IMR-90 (cell line): ENCODE results near the gene PROM2. TPM values are rescaled to one million over a fixed set of nuclear protein-coding genes. Genes with fewer than 3 reads are reported as not detected.

Source experiments
- ATAC-seq: fragments of 200-7000 bp; cut with Tn5 transposase; 2 replicates; pipeline ENCODE4 v1.9.1; 2020; ENCODE audit warnings: low read depth, mild to moderate bottlenecking, moderate library complexity
- BruUV-seq: library from RNA; stranded (reverse); fragments of 400-500 nt; replicated peaks from 2 replicates; lab custom pipeline; 2021; lab: Mats Ljungman, UMichigan
- CTCF ChIA-PET: fragments of 300-600 bp; formaldehyde crosslinking; extraction: SDS; loops from one replicate; lab custom pipeline; 2021; ENCODE audit warnings: antibody characterized with exemption; lab: Yijun Ruan, JAX
- POLR2A ChIA-PET: fragments of 300-600 bp; sonication (Branson Sonifier 250); formaldehyde crosslinking; loops from one replicate; lab custom pipeline; 2022; ENCODE audit warnings: antibody characterized with exemption; ENCODE audit not compliant: unreplicated experiment; lab: Charles Lee
- DNase-seq: peaks from one replicate; pipeline ENCODE4 v3.0.0; 2013
- H2AFZ ChIP-seq: replicated peaks from 2 replicates; pipeline ENCODE3; 2013; ENCODE audit warnings: low read length, mild to moderate bottlenecking; ENCODE audit not compliant: poor library complexity
- H2AK5ac ChIP-seq: 2 replicates; pipeline ENCODE4 v1.6.1; 2013; ENCODE audit warnings: low read depth, low read length, inconsistent platforms
- H2AK9ac ChIP-seq: replicated peaks from 2 replicates; pipeline ENCODE3; 2013; ENCODE audit warnings: mild to moderate bottlenecking, low read depth, low read length, moderate library complexity; ENCODE audit not compliant: poor library complexity
- H2BK120ac ChIP-seq: 2 replicates; pipeline ENCODE4 v1.6.1; 2013; ENCODE audit warnings: low read depth, low read length, inconsistent platforms
- H2BK15ac ChIP-seq: 3 replicates; pipeline ENCODE4 v1.6.1; 2013; ENCODE audit warnings: low read depth, low read length, inconsistent platforms
- H2BK20ac ChIP-seq: 2 replicates; pipeline ENCODE4 v1.6.1; 2013; ENCODE audit warnings: low read depth, mild to moderate bottlenecking, inconsistent platforms, low read length, moderate library complexity
- H2BK5ac ChIP-seq: 2 replicates; pipeline ENCODE4 v1.6.1; 2013; ENCODE audit warnings: mild to moderate bottlenecking, low read depth, low read length, inconsistent platforms; ENCODE audit not compliant: poor library complexity, severe bottlenecking
- H3K14ac ChIP-seq: replicated peaks from 2 replicates; pipeline ENCODE4 v1.6.1; 2013; ENCODE audit warnings: low read depth, low read length, inconsistent platforms
- H3K18ac ChIP-seq: 2 replicates; pipeline ENCODE4 v1.6.1; 2013; ENCODE audit warnings: low read depth, low read length, control low read depth
- H3K23ac ChIP-seq: 2 replicates; pipeline ENCODE4 v1.6.1; 2013; ENCODE audit warnings: low read depth, low read length, inconsistent platforms
- H3K27ac ChIP-seq: 2 replicates; pipeline ENCODE4 v1.5.1; 2013; ENCODE audit warnings: mild to moderate bottlenecking, control low read depth, low read length; ENCODE audit not compliant: insufficient read depth
- H3K27me3 ChIP-seq: 2 replicates; pipeline ENCODE4 v1.6.1; 2013; ENCODE audit warnings: low read length; ENCODE audit not compliant: control insufficient read depth, insufficient read depth
- H3K36me3 ChIP-seq: 2 replicates; pipeline ENCODE4 v1.6.1; 2013; ENCODE audit warnings: low read length, mixed read lengths; ENCODE audit not compliant: control insufficient read depth, insufficient read depth
- H3K4ac ChIP-seq: 2 replicates; pipeline ENCODE4 v1.6.1; 2013; ENCODE audit warnings: low read depth, low read length, inconsistent platforms
- H3K4me1 ChIP-seq: 2 replicates; pipeline ENCODE4 v1.6.1; 2013; ENCODE audit warnings: low read length, mixed read lengths; ENCODE audit not compliant: control insufficient read depth, insufficient read depth
- H3K4me2 ChIP-seq: 2 replicates; pipeline ENCODE4 v1.6.1; 2013; ENCODE audit warnings: low read depth, mild to moderate bottlenecking, control low read depth, low read length, moderate library complexity
- H3K4me3 ChIP-seq: 2 replicates; pipeline ENCODE4 v1.5.1; 2013; ENCODE audit warnings: low read depth, mild to moderate bottlenecking, control low read depth, low read length, moderate library complexity; ENCODE audit not compliant: insufficient read depth
- H3K56ac ChIP-seq: 2 replicates; pipeline ENCODE4 v1.6.1; 2013; ENCODE audit warnings: low read length, inconsistent platforms; ENCODE audit not compliant: insufficient read depth; ENCODE audit errors: extremely low read depth
- H3K79me1 ChIP-seq, 2 experiments: 2 replicates each; pipeline ENCODE4 v1.6.1; 2013; ENCODE audit warnings: low read length in 2 of 2, inconsistent platforms in 1 of 2, low read depth in 1 of 2
- H3K9ac ChIP-seq: 2 replicates; pipeline ENCODE4 v1.6.1; 2013; ENCODE audit warnings: low read depth, low read length, control low read depth
- H3K9me1 ChIP-seq: 2 replicates; pipeline ENCODE4 v1.6.1; 2013; ENCODE audit warnings: low read length, inconsistent platforms; ENCODE audit not compliant: insufficient read depth
- H3K9me3 ChIP-seq: 2 replicates; pipeline ENCODE4 v1.6.1; 2013; ENCODE audit warnings: low read length; ENCODE audit not compliant: control insufficient read depth, insufficient read depth
- H4K20me1 ChIP-seq: 2 replicates; pipeline ENCODE4 v1.6.1; 2013; ENCODE audit warnings: low read length, inconsistent platforms; ENCODE audit not compliant: insufficient read depth
- H4K5ac ChIP-seq: 2 replicates; pipeline ENCODE4 v1.6.1; 2013; ENCODE audit warnings: mild to moderate bottlenecking, low read depth, low read length, control low read depth
- H4K8ac ChIP-seq, 2 experiments: 2 replicates each; pipeline ENCODE4 v1.6.1; 2013; ENCODE audit warnings: low read depth in 2 of 2, low read length in 2 of 2, control low read depth in 1 of 2, inconsistent platforms in 1 of 2
- H4K91ac ChIP-seq: 2 replicates; pipeline ENCODE4 v1.6.1; 2013; ENCODE audit warnings: low read depth, low read length, inconsistent platforms; ENCODE audit not compliant: insufficient read depth
- BHLHE40 ChIP-seq: fragments of 150-350 bp; IDR thresholded peaks from 2 replicates; pipeline ENCODE4 v1.6.1; 2016; ENCODE audit warnings: mild to moderate bottlenecking, low read depth, low read length
- WGBS, 2 experiments: methylation state at CpG; one replicate each; pipeline versions ENCODE4 v1.1.5 to v1.1.7; 2013; ENCODE audit warnings: missing lambda C conversion rate in 2 of 2; ENCODE audit not compliant: insufficient read length in 1 of 2; ENCODE audit errors: extremely low coverage in 2 of 2; 5-methylcytosine and 5-hydroxymethylcytosine counted together
- dilution Hi-C: fragments of 300-500 bp; cut with HindIII; formaldehyde crosslinking; loops from one replicate; pipeline ENCODE4 v1.14.3; 2018; ENCODE audit warnings: low sequenced_read_pairs; ENCODE audit not compliant: unreplicated experiment
- in situ Hi-C: fragments of 300-500 bp; cut with MboI; formaldehyde crosslinking; loops from 3 replicates; pipeline ENCODE4 v1.14.3; 2019; ENCODE audit warnings: low sequenced_read_pairs, inconsistent platforms, mixed read lengths
- intact Hi-C: fragments of 100-400 bp; cut with micrococcal nuclease; formaldehyde crosslinking; loops from 2 replicates; pipeline ENCODE4 v1.10.0; 2022
- polyA plus RNA-seq, 3 experiments: library from polyadenylated mRNA; depleted of rRNA; stranded (reverse); fragments of >200 nt; gene quantifications; 2 replicates each; pipeline ENCODE4 v1.2.3, GENCODE V29; 2012; ENCODE audit warnings: low replicate concordance in 1 of 3
- total RNA-seq: library from RNA; depleted of rRNA; stranded (reverse); fragments of >200 nt; gene quantifications from 2 replicates; pipeline ENCODE4 v1.2.3, GENCODE V29; 2012

PROM2 gene
- total and polyA plus RNA-seq, 2 of the 4 experiments (the other 2 are of a cell fraction), result 0.26 TPM; not detected in 1

DNA sequence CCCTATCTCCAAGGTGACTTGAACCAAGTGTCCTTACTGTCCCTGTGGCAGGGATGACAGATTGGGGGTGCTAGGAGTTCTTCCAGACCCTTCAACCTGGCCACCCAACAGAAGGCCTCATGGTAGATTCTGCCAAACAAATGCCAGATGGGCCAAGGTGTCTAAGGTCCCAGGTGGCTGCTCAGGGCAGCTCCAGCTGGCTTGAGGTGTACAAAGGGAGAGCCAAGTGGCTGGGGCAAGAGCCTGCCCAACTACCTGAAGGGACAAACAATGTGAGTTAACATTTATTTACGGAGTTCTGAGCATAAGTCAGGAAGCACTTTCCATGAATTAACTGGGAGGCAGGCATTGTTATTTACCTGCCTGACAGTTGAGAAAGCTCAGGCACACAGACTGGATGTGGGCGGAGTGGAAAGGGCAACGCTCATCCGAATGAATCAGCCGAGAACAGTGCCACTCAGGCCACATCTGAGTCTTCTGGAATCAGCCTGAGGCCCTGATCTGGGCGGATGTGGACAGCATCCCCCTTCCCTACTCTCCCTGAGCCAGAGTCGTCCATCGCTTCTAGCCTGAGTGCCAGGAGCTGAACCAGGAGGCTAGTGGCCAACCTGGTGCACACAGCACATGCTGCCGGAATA, 18.5 kb downstream of the PROM2 start:
- in situ Hi-C loops (no loop called here), dilution Hi-C loops (no loop called here), intact Hi-C loops (no loop called here)
- H4K5ac ChIP-seq, result no peak overlapping the region
- H2BK120ac ChIP-seq, result no peak overlapping the region
- H3K4me2 ChIP-seq, result no peak overlapping the region
- H3K18ac ChIP-seq, result no peak overlapping the region
- no peak for TF ChIP-seq BHLHE40
- H3K79me1 ChIP-seq, result no peaks in the 10 kb centered on the region
- no peak overlapping the region for H2AK9ac ChIP-seq
- no peak overlapping the region for H3K14ac ChIP-seq
- H4K8ac ChIP-seq, result no peak overlapping the region
- POLR2A ChIA-PET, result no interaction called here
- no peak overlapping the region for H4K91ac ChIP-seq
- H2BK20ac ChIP-seq, result no peak overlapping the region
- H3K4me1 ChIP-seq, result no peaks in the 10 kb centered on the region; the same call in 1 of the 2 replicates
- CTCF ChIA-PET, result no interaction called here
- H3K9ac ChIP-seq, result no peak overlapping the region
- H2BK15ac ChIP-seq, result no peak overlapping the region
- peaks cover 8% of the 10 kb centered on the region; the same call in 1 of the 2 replicates for H3K27me3 ChIP-seq
- no peak overlapping the region for H2AK5ac ChIP-seq
- H2AFZ ChIP-seq, result no peak overlapping the region
- 78% methylated on average over 6 of the region's 9 CpGs; no CpG with 5 or more reads in 1 of the 2 experiments for WGBS, 2 experiments
- ATAC-seq (no peak), DNase-seq (no peak)
- H3K9me3 ChIP-seq, result no peaks in the 10 kb centered on the region; the same call in 1 of the 2 replicates
- no peaks in the 10 kb centered on the region for H3K9me1 ChIP-seq
- no TSS peak for BruUV-seq
- H3K4me3 ChIP-seq, result no peak overlapping the region
- no peak overlapping the region for H2BK5ac ChIP-seq
- no peak overlapping the region for H3K56ac ChIP-seq
- no peak overlapping the region for H3K23ac ChIP-seq
- no peak overlapping the region for H3K27ac ChIP-seq
- H3K4ac ChIP-seq, result no peak overlapping the region
- no peaks in the 10 kb centered on the region for H4K20me1 ChIP-seq
- H3K36me3 ChIP-seq, result no peaks in the 10 kb centered on the region
